OCI-M2 (cell line): ENCODE measurements around the gene RNPEPL1.

ENCODE experiments used
- DNase-seq: peaks from one replicate; lab custom pipeline; 2025; ENCODE audit not compliant: unreplicated experiment; lab: John Stamatoyannopoulos, UW

RNPEPL1 gene

DNA sequence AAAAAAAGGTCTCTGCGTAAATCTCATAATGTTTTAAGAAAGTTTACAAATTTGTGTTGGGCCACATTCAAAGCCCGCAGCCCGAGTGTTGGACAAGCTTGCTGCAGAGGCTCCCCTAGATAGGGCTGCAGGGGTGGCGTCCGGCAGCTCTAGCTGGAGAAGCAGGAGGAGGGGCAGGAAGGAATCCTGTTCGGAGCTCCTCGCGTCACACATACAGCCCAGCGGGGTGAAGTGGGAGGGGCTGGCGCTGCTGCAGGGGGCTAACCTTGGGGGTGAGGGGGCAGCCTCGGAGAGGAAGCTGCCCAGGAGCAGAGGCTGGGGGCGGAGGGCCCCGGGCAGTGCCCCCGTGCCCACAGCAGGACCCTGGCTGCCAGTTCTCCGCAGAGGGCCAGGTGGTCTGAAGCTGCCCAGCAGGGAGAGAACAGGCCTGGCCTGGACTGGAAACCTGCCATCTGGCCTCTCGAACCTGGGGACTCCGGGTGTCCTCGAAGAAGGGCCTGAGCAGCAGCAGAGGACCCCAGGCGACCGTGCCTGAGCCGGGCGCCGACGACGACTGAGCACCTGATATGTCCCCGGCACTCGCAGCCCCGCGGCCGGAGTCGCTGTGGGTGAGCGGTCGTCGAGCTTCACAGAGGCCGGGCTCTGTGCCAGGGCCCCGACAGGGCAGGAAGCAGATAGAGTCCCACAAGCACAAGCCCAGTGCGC is 54.4 kb downstream of the RNPEPL1 start:
- no peak for DNase-seq

DNA sequence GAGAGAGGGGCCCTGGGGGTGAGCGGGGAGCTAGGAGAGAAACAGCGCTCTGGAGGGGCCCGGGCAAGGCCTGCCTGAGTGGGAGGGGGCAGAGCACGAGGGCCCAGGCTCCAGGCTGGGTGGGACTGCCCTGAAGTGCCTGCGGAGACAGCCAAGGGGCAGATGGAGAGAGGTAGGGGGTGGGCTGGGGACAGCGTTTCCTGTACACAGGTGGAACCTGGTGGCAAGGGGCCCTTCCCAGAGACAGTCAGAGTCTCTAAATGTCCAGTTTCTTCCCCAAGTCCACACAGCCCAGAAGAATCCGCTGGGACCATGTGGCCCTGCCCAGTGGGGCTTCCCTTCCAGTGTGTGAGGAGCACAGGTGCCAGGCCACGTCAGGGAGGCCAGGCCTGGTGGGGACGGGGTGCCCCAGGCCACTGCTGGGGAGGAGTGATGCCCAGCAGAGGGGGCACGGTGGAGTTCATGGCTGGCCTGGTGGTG is 55.3 kb downstream of the RNPEPL1 start:
- DNase-seq, result no peak

- DNase-seq, result no peak
Observed at GRCh38 chr2:240624011-240624949, 56.0 kb downstream of the RNPEPL1 start.

DNA sequence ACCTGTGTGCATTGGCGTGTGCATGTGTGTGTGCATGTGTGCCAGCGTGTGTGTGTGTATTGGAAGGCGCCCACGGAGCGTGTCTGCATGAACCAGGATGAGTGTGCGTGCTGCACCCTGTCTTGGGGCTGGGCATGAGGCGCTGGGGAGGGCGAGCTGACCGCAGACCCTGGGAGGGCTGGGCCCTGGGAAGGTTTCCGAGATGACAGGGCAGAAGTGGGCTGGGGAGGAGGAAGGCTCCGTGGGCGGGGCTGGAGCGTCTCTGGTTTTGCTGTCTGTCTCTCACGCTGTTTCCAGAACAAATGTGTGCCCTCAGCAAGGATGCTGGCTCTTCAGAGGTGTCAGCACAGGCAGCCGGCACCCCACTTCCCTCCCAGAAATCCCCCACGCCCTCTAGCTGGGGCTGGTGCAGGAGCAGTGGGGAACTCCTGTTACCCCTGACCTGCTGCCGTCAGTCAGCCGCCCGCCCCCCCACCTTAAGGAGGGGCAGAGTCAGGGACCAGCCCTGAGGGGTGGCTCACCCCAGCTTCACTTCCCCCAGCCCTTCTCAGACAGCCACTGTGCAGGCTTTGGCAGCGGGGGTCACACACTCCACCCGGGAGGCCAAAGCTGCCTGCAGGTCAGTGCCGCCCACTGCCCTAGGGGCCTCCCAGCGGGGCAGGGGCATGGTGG is 56.8 kb downstream of the RNPEPL1 start, which contains the start of gene GPR35:
TSS of gene GPR35 (plus strand) at position 531 of the 672 bp plus-strand sequence. CDS start 4,473 bp downstream, outside the sequence.
- no peak for DNase-seq

GRCh38 chr2:240626531-240627300 is 58.4 kb downstream of the RNPEPL1 start:
- DNase-seq, result no peak

DNA sequence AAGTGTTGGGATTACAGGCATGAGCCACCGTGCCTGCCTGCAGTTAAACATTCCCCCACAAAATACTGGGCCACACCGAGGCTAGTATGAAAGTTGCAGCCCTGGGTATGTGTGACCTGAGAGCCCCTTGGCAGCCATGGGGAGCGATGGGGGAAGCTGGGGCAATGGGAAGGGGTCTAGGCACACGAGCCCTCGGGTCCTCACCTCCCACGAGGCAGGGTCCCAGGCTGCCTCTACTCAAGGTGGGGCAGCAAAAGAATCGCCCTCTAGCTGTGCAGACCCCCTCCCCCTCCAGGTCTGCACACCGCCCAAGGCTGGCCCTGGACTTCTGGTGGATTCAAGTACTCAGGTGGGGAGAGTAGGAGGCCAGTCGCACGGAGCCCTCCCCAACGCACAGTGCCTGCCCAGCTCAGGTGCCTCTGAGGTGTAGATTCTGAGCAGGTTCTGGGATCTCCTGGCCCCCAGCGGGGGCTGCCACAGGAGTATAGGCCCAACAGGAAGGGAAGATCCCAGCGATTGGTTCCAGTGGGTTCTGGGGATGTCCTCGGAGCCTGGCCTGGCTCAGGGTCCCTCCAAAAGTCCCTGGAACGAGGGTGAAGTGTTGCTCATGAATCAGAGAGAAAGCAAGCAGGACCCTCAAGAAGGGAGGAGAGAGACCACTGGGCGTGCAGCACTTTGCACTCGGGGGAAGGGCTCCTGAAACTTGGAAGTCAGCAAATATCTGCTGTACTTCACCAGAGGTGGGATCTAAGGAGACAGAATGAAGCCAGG is 59.6 kb downstream of the RNPEPL1 start:
- DNase-seq, result no peak

- no peak for DNase-seq
Observed at GRCh38 chr2:240628507-240628807, 60.2 kb downstream of the RNPEPL1 start.

GRCh38 chr2:240628808-240629618 is 60.7 kb downstream of the RNPEPL1 start:
- DNase-seq, result no peak

DNA sequence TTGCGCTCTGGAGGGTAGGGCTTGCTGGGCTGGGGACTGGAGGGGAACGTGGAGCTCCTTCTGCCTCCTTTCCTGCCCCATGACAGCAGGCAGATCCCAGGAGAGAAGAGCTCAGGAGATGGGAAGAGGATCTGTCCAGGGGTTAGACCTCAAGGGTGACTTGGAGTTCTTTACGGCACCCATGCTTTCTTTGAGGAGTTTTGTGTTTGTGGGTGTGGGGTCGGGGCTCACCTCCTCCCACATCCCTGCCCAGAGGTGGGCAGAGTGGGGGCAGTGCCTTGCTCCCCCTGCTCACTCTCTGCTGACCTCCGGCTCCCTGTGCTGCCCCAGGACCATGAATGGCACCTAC is 61.3 kb downstream of the RNPEPL1 start:
- DNase-seq, result no peak

DNA sequence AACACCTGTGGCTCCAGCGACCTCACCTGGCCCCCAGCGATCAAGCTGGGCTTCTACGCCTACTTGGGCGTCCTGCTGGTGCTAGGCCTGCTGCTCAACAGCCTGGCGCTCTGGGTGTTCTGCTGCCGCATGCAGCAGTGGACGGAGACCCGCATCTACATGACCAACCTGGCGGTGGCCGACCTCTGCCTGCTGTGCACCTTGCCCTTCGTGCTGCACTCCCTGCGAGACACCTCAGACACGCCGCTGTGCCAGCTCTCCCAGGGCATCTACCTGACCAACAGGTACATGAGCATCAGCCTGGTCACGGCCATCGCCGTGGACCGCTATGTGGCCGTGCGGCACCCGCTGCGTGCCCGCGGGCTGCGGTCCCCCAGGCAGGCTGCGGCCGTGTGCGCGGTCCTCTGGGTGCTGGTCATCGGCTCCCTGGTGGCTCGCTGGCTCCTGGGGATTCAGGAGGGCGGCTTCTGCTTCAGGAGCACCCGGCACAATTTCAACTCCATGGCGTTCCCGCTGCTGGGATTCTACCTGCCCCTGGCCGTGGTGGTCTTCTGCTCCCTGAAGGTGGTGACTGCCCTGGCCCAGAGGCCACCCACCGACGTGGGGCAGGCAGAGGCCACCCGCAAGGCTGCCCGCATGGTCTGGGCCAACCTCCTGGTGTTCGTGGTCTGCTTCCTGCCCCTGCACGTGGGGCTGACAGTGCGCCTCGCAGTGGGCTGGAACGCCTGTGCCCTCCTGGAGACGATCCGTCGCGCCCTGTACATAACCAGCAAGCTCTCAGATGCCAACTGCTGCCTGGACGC is 61.9 kb downstream of the RNPEPL1 start:
- DNase-seq, result no peak
